KOPT-K1 (cell line): Measurements from ENCODE around the gene DNMT1.

Experiments used
- H3K27ac ChIP-seq: fragments of 200-600 bp; sonication (generic); 2 replicates; pipeline ENCODE4 v1.5.1; 2016; ENCODE audit warnings: antibody characterized with exemption, mild to moderate bottlenecking, low read depth, low read length; ENCODE audit not compliant: poor library complexity, severe bottlenecking
- H3K36me3 ChIP-seq: fragments of 200-600 bp; sonication (generic); 2 replicates; pipeline ENCODE4 v1.5.1; 2017; ENCODE audit warnings: antibody characterized with exemption, mild to moderate bottlenecking, low read length, moderate library complexity; ENCODE audit not compliant: insufficient read depth
- H3K9me3 ChIP-seq: fragments of 200-600 bp; sonication (generic); 2 replicates; pipeline ENCODE4 v1.5.1; 2017; ENCODE audit warnings: antibody characterized with exemption, low read length, mild to moderate bottlenecking; ENCODE audit not compliant: insufficient read depth, poor library complexity, severe bottlenecking

The DNMT1 gene

DNA sequence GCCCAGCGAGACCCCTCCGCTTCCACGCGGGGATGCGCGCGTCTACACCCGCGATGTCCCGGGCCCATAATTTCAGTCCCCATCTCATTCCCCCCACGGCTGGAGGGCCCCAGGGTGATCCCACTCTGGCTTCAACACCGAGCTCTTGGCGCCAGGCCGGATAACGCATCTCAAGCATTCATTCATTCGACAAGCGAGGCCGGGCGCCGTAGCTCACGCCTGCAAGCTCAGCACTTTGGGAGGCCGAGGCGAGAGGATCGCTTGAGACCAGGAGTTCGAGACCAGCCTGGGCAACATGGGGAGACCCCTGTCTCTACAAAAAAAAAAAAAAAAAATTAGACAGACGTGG, 98.2 kb downstream of the DNMT1 start:
- Histone ChIP-seq H3K27ac (peak overlapping the region; percentile 76), H3K36me3 (peaks cover 22% of the 10 kb centered on the region), H3K9me3 (no peaks in the 10 kb centered on the region)

- Histone ChIP-seq H3K27ac (peak overlapping the region; percentile 76), H3K9me3 (no peaks in the 10 kb centered on the region), H3K36me3 (peaks cover 27% of the 10 kb centered on the region)
Measured at GRCh38 chr19:10095948-10096614, 98.7 kb downstream of the DNMT1 start.

- Histone ChIP-seq H3K9me3 (no peaks in the 10 kb centered on the region), H3K27ac (no peak overlapping the region)
Measured at GRCh38 chr19:10095622-10095947, 99.2 kb downstream of the DNMT1 start.

GRCh38 chr19:10093295-10094186, 101.2 kb downstream of the DNMT1 start:
- Histone ChIP-seq H3K27ac (no peak overlapping the region), H3K36me3 (peaks cover 45% of the 10 kb centered on the region), H3K9me3 (no peaks in the 10 kb centered on the region)

More at GRCh38 chr19:10095622-10095947, 99.2 kb downstream of the DNMT1 start:
- peaks cover 30% of the 10 kb centered on the region for H3K36me3 ChIP-seq

DNA sequence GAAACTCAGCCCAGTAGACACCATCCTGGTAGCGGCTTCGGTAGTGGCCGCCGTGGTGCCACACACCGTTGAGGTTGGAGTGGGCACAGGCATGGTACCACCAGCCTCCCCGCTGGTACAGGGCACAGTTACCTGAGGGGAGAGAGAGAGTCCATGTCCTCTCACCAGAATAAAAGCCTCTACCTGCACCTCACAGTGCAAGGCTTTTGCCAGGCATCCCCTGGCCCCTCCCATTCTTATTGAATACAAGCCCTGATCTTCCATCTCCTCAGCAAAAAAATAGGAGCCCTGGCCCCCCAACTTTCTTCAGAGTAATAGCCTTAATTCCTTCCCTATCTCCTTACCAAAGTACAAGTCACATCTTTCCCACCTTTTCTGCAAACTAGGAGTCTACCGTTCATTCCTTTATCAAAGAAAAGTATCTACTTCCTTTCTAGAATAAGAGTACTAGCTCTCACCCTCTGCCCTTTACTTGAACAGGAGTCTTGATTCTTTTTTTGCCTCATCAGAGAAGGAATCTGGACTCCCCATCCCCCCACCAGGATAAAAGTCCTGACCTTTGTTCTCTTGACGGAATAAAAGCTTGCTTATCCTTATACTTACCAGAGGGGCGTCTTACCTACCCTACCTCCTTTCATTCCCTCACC, 102.0 kb downstream of the DNMT1 start:
- peaks cover 45% of the 10 kb centered on the region for H3K36me3 ChIP-seq
- H3K9me3 ChIP-seq = no peaks in the 10 kb centered on the region
- H3K27ac ChIP-seq = no peak overlapping the region

GRCh38 chr19:10091895-10092641, 102.7 kb downstream of the DNMT1 start:
- Histone ChIP-seq H3K36me3 (peaks cover 45% of the 10 kb centered on the region), H3K27ac (no peak overlapping the region), H3K9me3 (no peaks in the 10 kb centered on the region)

DNA sequence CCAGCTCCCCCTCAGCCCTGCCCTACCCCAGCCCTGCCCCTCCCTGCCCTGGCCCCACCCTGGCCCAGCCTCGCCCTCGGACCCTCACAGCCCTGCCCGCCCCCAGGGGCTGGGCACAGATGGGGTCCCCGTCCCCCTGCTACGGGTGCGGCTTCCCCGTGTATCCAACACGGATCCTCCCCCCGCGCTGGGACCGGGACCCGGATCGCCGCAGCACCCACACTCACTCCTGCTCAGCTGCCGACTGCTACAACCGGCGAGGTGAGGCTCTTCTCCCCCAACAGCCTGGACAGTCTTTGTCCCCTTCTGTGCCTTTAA, 103.4 kb downstream of the DNMT1 start:
- Histone ChIP-seq H3K27ac (no peak overlapping the region), H3K36me3 (peaks cover 45% of the 10 kb centered on the region)

DNA sequence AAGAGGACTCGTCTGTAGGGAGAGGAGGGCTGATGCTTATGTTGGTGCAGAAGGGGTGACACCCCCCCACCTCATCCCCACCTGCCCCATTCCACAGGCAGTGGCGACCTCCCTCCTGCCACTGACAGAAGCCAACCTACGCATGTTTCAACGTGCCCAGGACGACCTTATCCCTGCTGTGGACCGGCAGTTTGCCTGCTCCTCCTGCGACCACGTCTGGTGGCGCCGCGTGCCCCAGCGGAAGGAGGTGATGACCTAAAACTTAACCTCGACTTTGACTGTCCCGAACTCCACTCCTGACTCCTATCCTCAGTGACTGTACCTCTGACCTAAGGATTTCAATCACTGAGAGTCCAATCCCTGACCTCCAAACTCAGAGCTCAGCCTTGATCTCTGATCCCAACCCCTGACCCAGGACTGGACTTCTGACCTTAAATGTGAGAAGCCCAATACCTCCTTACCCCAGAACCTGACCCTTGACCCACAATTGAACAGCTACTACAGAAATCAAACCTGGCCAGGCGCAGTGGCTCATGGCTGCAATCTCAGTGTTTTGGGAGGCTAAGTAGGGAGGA, 104.9 kb downstream of the DNMT1 start:
- Histone ChIP-seq H3K36me3 (peaks cover 45% of the 10 kb centered on the region), H3K9me3 (no peaks in the 10 kb centered on the region), H3K27ac (no peak overlapping the region)

More for the DNA sequence above, 103.4 kb downstream of the DNMT1 start:
- no peaks in the 10 kb centered on the region for H3K9me3 ChIP-seq

- Histone ChIP-seq H3K27ac (no peak overlapping the region), H3K9me3 (no peaks in the 10 kb centered on the region), H3K36me3 (peaks cover 45% of the 10 kb centered on the region)
Measured at GRCh38 chr19:10088949-10089554, 105.7 kb downstream of the DNMT1 start.

DNA sequence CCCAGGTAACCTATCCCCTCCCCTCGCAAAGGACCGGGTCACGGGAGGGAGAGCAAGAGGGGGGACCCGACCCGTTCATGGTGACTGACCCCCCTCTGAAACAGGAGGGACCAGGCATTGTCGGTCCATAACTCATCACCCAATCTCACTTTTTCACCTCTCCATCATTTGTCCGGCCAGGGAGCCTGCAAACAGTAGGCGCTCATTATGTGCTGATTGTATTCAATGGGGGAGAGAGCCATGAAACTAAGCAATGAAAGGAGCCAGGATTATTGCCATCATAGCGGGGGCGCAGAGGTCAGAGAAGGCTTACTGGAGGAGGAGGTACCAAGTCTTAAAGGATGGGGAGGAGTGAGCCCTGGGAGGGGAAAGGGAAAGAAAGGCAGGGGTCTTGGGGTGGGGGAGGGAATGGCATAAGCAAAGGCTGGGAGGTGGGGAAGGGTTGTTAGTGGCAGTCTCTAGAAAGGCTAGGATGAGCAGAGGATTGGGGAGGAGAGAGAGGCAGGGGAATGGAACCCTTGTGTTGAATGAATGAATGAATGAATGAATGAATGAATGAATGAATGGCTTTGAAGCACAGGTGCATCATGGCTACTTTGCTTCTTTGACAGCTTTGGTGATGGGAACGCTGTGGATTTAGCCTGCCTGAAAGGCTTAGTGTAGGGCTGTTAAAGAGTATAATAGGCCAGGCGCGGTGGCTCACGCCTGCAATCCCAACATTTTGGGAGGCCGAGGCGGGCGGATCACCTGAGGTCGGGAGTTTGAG, 107.3 kb downstream of the DNMT1 start:
- H3K27ac ChIP-seq = peak overlapping the region; percentile 76
- H3K9me3 ChIP-seq = no peaks in the 10 kb centered on the region
- H3K36me3 ChIP-seq = peaks cover 32% of the 10 kb centered on the region; the same call in 1 of the 2 replicates

DNA sequence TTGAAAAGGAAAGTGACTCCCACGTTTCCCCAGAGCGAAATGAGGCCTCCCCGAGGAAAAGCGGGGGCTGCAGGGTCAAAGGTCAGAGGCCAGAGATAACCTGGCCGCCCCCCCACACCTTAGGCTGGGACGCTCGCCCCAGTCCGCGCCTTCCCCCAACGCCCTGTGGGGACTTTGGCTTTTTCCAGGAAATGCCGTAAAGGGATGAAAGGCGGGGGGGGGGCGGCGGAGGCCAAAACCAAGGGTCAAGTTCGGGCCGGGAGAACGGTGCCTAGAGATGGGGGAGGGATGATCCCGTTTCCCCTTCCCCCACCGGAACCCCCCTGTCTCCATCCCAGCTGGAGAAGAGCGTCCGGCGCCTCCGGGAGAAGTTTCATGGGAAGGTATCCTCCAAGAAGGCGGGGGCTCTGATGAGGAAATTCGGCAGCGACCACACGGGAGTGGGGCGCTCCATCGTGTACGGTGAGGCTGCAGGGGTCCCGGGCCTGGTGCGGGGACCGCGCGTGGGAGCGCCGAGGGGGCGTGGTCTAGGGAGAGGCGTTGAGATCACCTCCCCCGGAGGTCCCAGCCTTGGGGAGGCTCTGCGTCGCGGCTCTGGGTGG, 108.1 kb downstream of the DNMT1 start:
- Histone ChIP-seq H3K9me3 (no peaks in the 10 kb centered on the region), H3K36me3 (peaks cover 24% of the 10 kb centered on the region; the same call in 1 of the 2 replicates), H3K27ac (peak overlapping the region; percentile 76)

- Histone ChIP-seq H3K27ac (peak within 1 kb of the TSS; percentile 76), H3K9me3 (no peaks in the 10 kb centered on the region), H3K36me3 (peaks cover 16% of the 10 kb centered on the region; the same call in 1 of the 2 replicates)
Measured at GRCh38 chr19:10085641-10086590, 108.8 kb downstream of the DNMT1 start, which contains the start of gene SHFL. Gene SHFL (plus strand): TSS chr19:10086317. CDS start chr19:10086428, 111 bp downstream.
